Kidney tubule cell (primary cell): ENCODE data around the gene FHL2.
"Not testable (repeated sequence)": the region's sequence is repeated elsewhere in the genome, so short reads cannot be mapped to it uniquely, and the experiment has no call there.

ENCODE experiments used
- DNase-seq: peaks from one replicate; pipeline ENCODE4 v3.0.0-alpha.2; 2018; ENCODE audit warnings: low spot score

The FHL2 gene

DNA sequence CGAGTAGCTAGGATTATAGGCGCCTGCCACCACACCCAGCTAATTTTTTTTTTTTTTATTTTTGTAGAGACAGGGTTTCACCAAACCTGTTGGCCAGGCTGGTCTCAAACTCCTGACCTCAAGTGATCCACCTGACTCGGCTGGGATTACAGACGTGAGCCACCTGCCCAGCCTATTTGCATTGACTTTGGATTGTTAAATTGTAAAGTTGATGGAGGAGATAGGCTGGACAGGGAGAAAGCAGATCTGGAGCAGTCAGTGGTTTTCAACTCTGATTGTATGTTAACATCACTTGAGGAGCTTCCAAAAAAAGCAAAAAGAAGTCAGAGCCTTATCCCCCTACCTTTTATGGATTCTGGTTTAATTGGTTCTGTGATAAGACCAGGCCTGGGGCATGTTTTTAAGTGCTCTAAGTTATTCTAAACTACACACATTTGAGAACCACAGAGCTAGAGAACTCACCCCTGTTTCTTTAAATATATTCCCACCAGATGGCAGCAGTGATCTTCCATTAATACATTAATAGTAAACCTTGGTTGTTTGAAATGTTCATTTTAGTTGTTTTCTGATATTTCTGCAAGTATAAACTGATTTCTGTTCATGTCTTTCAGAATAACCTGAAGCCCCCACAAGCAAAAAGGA is 54.0 kb downstream of the FHL2 start:
- peak; percentile 50 for DNase-seq

DNA sequence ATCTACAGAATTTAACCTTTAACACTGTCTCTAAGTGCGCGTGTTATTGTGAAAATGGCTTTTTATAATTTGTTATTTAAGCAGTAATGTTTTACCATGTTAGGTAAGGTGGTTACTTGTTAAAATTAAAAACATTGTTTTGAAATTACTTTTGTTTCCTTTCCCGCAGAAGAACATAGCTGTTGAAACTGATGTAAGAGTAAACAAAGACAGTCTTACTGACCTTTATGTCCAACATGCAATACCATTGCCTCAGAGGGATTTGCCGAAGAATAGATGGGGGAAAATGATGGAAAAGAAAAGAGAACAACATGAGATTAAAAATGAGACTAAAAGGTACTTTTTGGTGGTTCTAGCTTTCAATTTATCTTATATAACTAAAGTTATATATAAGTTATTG is 59.4 kb downstream of the FHL2 start:
- no peak for DNase-seq

DNA sequence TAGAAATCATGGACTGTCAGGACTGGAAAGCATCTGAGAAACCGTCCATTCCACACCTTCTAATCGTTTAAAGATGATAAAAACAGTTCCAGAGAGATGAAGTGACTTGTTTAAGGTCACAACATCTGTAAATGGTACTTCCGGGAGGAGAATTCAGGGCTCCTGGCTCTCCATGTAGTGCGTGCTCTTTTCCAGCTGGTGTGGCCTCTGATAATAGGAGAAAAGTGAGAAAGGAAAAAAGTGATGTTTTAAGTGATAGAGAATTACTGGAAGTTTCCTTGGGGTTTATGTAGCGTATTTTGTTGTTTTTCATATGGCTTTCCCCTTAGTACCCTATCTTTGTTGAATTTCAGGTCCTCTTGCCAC is 60.8 kb downstream of the FHL2 start:
- no peak for DNase-seq

DNA sequence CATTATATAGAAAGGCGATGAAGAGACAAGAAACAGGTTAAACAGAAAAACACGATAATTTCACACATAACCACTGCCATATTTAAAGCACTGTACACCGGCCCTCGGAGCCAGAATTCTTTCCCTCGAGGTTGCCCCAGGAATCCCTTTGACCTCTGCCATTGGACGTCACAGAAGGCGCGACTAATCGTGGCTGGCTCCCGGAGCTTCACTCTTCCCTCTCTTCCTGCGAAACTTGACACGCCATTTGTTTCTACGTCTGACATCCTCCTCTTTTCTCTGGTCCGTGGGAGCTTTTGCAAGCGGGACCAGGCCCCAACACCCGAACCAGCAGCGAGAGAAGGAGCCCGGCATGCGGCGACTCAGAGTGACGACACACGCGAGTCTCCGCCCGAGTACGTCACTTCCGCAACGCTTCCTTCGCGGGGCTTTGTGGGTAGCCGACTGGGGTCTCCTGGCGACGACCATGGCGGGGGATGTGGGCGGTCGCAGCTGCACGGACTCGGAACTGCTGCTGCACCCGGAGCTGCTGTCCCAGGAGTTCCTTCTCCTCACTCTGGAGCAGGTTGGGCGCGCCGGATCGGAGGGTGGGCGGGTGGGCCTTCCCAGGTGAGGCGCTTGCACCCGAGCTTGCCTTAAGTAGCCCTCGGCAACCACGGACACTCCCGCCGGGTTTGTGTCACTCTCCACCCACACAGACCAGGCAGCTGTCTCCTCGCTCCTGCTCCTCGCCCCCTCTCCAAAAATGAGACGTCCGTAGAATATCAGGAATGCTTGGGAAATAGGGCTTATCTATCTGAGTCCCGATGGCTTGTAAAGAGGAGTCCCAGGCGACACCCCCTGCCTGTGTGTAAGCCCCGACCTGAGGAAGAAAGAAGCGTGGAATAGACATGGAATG is 61.5 kb downstream of the FHL2 start, which contains the start of gene C2orf49:
Gene C2orf49, plus strand, starts transcription at position 419 of the 898 bp plus-strand sequence. Its CDS starts 48 bp downstream, at position 467.
- DNase-seq = peak; percentile 84

DNA sequence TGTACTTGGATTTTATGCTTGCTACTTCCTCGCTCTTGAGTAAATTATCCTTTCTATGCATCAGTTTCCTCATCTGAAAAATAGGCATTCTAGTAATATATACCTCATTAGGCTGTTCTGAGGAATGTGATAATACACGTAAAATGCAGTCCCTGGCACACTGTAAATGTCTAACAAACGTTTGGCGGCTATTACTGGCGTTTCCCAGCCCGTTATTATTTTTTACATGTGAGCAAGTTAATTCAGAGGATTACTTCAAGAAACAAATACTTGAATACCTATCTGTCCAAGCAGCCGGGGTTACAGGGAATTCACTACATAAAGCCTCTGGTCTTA is 62.1 kb downstream of the FHL2 start:
- no peak for DNase-seq

DNA sequence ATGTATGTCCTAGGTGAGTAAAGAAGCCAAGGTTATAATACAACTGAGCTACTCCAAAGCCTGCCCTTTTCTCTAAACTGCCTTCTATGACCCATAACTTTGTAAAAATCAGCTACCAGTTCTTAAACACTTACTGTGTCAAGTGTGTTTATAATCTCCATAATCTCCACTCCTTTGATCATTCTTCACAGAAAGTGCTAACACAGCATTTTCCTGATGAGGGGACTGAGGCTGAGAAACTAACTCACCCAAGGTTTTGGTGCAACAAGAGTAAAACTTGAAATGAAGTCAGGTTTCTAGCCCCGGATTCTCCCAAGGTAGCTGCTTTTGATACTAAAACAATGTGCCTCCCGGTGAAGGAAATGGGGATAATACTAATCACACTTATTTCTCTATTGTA is 63.4 kb downstream of the FHL2 start:
- no peak for DNase-seq

DNA sequence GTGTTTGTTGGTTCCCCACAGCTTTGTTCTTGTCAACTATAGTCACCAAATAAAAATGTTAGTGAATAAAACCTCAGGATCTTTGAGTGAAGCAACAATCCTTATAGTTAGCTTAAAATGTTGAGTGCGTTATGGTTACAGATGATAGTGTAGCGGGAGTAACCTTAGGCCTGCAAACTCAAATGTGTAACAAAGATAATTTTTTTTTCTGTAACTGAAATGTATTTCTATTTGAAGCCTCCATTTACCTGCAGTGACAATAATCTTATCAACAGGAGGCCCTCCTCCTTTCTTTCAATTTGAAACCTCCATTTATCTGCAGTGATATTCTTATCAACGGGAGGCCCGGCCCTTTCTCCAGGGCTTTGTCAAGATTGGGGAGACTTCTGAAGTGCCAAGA is 64.6 kb downstream of the FHL2 start:
- no peak for DNase-seq

DNA sequence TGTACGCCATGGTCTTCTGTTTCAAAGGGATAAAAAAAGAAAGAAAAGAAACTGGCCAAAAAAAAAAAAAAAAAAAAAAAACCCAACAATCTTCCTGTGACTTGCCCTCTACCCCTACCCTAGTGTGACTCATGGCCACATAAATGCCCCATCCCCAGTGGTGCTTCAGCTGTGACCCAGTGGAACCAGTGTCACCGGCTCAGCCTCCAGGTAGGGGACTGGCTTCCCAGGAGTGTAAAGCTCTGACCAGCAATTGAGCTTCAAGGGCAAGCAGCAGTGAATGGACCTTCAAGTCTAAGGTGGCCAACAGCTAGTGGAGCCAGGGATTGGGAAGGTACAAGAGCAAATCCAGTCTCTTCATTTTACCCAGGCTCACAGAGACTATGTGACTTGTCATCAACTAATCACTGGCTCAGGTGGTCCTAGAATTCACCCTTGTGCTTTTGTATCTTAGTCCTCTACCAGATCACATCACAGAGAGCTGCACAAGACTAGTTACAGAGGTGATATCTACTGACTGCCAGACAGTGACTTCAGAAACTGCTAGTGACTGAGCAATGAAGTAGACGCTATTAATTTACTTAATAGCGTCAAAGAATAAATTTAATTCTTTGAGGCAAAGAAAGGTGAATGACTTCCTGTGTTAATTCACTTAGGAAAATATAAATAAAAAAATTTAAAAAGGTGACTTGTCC is 68.0 kb downstream of the FHL2 start:
- peak; percentile 29 for DNase-seq

DNA sequence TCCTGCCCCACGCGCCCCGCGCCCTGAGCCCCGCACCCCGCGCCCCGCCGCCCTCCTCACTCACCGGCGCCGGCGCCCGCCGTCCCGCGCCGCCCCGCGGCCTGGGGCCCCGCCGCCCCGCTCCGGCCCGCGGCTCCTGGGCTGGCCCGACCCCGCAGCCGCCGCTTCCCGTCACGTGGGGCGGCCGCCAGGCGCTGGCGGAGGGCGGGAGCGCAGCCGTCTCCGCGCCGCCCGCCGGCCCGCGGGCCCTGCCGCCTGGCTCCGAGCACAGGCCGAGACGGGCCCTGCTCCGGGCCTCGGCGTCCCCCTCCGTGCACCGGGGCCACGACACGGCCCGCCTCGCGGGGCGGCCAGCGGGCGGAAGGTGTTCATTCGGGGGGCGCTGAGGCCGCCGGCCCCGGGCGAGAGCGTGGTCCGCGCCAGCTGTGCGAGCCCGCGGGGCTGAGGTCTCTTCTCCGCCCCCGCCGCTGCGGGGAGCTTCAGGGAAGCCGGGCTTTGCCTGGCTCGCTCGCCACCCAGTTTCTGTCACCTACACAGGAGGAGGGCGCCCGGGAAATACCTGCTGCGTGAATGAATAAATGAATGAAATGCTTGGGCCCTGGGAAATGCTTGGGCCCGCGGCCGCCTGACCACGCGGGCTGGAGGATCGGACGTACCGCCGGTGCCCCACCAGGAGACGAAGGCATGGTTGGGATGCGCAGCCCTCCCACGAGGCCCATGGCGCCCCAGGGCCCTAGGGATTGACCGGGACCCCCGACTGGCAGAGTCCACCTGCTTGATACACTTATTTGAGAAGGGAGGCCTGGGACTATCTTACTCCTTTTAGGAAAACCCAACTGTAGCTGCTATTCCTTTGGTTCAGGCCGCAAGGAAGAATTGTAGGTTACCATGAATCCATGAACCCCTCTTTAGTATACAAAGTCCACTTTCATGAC is 69.0 kb downstream of the FHL2 start, which contains the start of gene TGFBRAP1:
Gene TGFBRAP1, minus strand, starts transcription at position 175 of the 935 bp plus-strand sequence. CDS start 21,434 bp downstream, outside the sequence.
- peak; percentile 67 for DNase-seq

DNA sequence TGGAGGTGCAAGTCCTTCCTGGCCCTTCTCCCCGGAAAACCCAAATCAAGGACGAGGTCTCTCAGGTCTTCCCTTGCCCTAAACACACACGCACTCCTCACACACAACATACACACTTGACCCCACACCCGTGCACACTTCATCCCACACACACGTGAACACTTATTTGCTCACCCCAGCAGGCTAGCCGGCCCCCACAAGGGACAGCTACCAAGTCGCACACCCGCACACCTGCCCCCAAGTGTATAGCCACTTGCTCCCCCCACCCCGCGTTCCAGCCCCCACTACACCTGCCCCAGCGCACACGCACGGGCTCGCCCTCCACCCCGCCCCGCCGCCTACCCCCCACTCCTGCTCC is 69.7 kb downstream of the FHL2 start:
- no peak for DNase-seq

DNA sequence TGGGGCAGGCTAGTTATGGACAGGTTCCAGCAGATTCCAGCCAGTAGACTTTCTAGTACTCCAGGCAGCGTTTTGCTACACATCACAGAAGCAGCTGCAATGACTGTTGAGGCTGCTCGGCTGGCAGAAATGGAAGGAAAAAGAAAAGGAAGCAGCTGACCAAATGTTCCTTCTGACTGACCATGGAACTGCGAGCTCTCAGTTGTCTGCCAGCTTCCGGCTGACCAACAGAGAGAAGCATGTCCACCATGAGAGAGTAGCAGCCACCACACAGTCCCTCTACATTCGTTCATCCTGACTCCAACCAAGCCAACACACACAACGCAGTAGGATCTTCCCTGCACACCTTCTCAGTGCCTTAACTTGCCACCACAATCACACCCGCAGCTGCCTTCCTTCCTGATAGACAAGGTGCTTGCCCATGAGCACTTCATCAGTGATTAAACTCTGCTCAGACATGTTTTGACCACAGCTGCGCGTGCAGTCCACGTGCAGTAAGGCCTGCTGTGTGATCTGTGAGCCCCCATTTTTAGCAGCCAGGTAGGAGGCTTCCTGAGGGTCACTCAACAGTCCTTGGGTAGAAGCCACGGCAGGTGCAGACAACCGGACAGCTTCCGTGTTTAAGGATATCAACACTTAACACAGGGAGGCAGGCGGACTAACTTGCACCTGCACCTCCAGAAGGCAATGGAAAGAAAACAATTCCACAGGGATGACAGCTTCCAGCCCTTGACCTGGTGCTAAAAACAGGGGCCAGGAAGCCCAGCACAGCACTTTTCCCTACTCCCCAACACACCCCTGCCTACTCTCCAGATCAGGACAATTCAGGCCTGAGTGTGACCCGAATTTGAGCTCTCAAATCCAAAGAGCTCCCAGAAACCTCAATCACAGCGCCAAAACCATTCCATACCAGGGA is 70.3 kb downstream of the FHL2 start:
- peak; percentile 89 for DNase-seq

DNA sequence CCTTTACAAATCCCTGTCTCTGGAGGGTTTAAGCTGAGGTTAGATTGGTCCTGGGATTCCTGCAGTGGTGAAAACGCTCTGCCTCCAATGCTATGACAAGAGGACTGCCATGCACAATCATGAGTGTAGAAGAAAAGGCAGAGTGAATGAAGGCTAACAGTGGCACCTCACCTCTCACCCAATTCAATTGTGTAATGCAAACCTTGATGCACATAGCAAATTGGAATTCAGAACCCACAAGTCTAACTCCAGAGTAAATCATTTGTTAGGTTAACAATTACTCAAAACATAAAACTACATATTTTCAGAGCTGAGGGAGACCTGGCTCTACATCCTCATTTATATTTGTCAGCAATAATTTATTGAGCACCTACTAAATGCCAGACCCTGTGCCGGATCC is 71.2 kb downstream of the FHL2 start:
- DNase-seq = peak; percentile 74

DNA sequence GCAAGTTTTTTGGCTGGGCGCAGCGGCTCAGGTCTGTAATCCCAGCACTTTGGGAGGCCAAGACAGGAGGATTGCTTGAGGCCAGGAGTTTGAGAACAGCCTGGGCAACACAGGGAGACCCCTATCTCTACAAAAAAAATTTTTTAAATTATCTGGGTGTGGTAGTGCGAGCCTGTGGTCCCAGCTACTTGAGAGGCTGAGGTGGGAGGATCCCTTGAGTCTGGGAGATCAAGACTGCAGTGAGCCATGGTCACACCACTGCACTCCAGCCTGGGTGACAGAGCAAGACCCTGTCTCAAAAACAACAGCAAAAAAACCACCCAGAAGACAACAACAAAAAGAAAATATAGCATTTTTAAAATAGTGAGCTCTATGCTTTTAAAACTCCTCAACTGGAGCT is 71.6 kb downstream of the FHL2 start:
- not testable (repeated sequence) for DNase-seq

DNA sequence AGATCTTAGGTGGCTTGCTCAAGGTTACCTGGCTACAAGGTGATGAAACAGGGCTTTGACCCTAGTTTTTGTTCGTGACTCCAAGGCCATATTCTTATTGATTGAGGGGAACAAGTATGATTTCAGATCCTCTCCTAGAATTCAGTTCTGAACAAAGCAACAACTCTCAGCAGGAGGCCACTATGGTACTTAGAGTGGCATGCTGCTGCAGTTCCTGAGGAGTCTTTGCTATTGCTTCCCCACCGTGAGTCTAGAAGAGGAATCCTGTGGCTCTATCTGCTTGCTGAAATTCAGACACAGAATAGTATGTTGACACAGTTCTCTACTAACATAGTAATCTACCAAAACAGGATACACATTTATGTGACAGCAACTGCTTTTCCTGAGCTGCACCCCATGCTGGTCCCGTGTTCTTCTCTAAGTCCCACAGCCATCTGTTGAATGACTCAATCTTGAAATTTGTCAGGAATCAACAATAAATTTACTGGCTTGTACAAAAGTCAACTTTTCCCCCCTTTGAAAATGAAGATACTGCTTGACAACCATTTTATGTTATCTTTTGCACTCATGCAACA is 73.4 kb downstream of the FHL2 start:
- DNase-seq = no peak

DNA sequence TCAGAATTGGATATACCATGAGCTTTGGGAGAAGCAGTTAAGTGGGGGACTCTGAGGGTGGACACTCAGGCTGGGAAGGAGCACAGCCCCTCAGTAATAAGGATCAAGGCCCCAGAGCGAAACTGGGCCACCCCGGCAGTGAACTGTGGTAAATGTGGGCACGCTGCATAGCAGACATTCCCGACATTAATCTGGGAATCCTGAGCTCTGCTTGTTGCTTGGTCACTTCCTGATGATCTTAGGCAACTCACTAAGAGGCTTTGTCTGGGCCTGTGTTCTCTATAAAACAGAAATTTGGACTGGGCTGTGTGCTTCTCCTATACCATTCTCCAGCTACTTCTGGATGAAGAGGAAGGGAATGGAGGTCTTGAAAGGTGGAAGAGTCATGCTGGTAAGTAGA is 74.1 kb downstream of the FHL2 start:
- peak; percentile 73 for DNase-seq

DNA sequence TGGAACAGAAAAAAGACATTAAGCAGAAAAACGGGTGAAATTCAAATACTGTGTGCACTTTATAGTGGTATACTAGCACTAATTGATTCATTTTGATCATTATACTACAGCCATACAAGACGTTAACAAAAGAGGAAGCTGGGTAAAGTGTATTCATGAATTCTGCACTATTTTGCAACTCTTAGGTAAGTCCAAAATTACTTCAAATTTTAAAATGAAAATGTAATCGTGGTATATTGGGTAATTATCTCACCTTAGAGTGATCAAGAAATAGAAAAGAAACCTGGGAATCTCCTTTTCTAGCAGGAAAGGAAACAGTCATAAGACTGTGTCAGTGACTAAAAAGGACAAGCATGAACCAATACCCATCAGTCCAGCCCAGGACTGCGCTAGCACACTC is 74.8 kb downstream of the FHL2 start:
- DNase-seq = no peak

DNA sequence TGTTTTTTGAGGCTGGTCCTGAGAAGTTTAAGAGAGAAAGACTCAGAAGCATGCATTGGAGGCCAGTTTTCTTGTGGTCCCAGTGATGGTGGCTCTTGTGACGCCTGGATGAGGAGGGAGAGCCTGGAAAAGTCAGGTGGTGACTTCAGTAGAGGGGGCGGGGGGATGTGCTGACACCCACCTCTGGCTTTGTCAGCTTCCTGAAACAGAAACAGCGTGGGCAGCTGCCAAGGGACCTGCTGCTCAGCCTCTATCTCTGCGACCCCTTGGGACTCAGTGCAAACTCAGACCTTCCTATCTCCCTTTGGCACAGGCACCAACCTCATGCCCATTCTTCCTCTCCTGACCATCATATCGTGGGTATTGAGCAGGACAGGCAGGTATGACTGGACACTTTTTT is 75.7 kb downstream of the FHL2 start:
- DNase-seq = no peak

DNA sequence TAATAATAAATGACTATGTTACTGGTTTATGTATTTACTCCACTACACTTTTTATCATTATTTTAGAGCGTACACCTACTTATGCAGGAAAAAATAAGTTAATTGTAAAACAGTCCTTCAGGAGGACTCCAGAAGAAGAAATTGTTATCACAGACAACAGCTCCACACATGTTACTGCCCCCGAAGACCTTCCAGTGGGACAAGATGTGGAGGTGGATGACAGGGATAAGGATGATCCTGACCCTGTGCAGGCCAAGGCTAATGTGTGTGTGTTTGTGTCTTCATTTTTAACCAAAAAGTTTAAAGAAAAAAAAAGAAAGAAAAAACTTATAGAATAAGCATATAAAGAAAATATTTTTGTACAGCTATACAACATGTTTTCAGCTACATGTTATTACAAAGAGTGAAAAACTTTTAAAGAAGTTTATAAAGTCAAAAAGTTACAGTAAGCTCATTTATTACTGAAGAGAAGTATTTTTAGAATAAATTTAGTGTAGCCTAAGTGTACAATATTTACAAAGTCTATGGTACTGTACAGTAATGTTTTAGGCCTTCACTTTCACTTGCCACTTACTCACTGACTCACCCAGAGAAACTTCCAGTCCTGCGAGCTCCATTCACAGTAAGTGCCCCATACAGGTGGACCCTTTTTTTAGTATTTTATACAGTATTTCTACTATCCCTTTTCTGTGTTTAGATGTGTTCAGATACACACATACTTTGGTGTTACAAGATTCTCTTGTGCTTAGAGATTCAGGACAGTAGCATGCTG is 76.8 kb downstream of the FHL2 start:
- DNase-seq = peak; percentile 46

DNA sequence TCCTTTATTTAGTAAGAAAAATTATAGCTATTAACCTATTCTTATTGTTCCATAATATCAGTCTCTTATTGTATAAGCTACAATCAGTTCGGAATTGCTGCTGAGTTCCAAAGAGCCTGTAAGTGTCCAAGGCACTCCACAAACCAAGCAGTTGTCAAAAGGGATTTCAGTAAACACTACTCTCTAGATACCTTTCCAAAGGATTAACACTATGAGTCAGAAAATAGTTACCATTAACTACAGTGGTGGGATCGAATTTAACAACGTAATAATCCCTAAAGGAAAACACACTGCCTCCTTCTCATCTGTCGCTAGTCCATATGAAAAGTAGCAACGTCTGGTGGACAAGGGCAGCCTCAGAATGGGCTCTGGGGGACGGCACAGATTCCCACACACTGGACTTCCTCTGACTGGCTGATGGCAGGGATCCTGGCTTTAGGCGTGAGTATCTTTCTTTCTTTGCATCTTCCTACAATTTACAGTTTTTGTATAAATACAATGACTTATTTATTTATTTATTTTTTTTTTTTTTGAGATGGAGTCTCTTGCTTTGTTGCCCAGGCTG is 78.1 kb downstream of the FHL2 start:
- DNase-seq = no peak
